ENCODE results near the gene UVRAG.

Gene UVRAG

DNA sequence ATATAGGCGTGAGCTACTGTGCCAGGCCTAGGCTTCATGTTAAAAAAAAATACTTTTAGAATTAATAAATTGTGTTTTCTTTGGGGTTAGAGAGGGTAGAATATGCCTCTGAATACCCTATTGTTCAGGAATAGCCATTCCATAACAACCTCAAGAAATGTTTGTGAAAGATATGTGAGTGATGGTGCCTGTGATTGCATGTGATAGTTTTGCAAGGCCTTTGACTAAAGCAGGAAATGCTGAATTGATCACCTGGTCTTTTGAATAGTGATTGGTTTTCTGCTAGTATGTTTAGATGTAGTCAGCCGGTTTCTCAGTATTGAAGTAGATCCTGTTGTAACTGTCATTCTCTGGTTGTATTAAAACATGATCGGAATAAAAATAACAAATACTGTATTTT, 73.4 kb downstream of the UVRAG start:
- POLR2A ChIA-PET = no interaction called here
- Histone ChIP-seq H3K4me3 (ENCODE audit: low read depth, low read length) (no peak overlapping the region), H3K9me3 (ENCODE audit: control insufficient read depth, insufficient read depth, low read depth, low read length) (no peaks in the 10 kb centered on the region), H3K36me3 (ENCODE audit: control insufficient read depth in 2 of 2, insufficient read depth in 1 of 2, low read length in 2 of 2) (peaks cover 0 to 16% of the 10 kb centered on the region in 2 experiments; a peak in 2 of 3 replicates), H3K4me1 (ENCODE audit: control insufficient read depth, insufficient read depth, low read length) (no peaks in the 10 kb centered on the region), H3K27ac (ENCODE audit: extremely low read depth, low read depth, low read length) (no peak overlapping the region)
- no peak for TF ChIP-seq ZBTB48 (tag by site-specific recombination; IDR thresholded peaks at IDR 0.05)
- CTCF ChIA-PET = interaction anchor here (1.9 kb wide), 1 partner anchor 264 kb away, joined by 6 read pairs; no protein-coding TSS in a partner anchor

DNA sequence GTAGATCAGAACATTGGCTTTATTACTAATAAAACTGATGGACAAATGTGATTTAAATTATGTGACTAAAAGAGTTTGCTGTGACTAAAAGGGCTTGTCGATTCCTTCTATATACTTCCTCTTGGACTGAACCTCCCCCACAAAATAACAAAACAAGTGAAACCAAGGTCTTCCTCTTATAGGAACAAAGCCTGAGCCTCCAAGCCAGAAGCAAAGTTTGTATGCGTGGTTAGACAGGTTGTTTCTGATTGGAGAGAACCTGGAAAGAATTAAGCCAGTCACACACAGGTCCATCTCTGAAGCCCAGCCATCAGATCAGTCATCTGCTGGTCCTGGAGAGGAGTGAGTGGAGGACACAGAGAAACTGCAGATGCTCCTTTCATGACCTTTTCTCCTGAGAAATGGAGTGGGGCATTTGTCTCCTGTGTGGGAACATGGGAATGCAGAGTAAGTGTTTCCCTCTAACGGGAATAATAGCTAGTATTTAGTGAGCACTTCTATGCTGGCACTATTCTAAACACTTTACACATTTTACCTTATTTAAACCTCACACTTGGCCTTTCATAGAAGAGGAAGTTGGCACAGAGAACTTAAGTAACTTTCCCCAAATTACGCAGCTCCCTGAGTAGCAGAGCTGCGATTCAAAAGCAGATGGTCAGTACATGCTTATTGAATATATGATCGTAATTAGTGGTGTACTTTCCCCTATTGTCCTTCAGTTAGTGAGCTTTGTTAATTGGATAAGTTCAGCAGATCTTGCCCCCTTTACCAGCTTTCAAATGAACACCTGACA, 77.1 kb downstream of the UVRAG start:
- Histone ChIP-seq H3K9me3 (ENCODE audit: control insufficient read depth, insufficient read depth, low read depth, low read length) (no peaks in the 10 kb centered on the region), H3K36me3 (ENCODE audit: control insufficient read depth in 2 of 2, insufficient read depth in 1 of 2, low read length in 2 of 2) (peaks cover 0 to 16% of the 10 kb centered on the region in 2 experiments; a peak in 2 of 3 replicates), H3K27ac (ENCODE audit: extremely low read depth, low read depth, low read length) (no peak overlapping the region), H3K4me1 (ENCODE audit: control insufficient read depth, insufficient read depth, low read length) (no peaks in the 10 kb centered on the region), H3K4me3 (ENCODE audit: low read depth, low read length) (no peak overlapping the region)
- POLR2A ChIA-PET = no interaction called here
- CTCF ChIA-PET = interaction anchor here (0.6 kb wide), 1 partner anchor 167 kb away, joined by 3 read pairs; no protein-coding TSS in a partner anchor
- TF ChIP-seq TRIM28 (IDR thresholded peaks at IDR 0.05; ENCODE audit: borderline replicate concordance, low read length) (no peak), ZNF610 (tag by site-specific recombination; IDR thresholded peaks at IDR 0.05; ENCODE audit: borderline replicate concordance) (no peak), ZNF529 (tag by site-specific recombination; IDR thresholded peaks at IDR 0.05; ENCODE audit: insufficient replicate concordance) (no peak), ZNF433 (tag by site-specific recombination; IDR thresholded peaks at IDR 0.05; ENCODE audit: low read depth) (no peak), ZNF561 (tag by site-specific recombination; IDR thresholded peaks at IDR 0.05; ENCODE audit: borderline replicate concordance) (no peak), ZNF184 (tag by site-specific recombination; IDR thresholded peaks at IDR 0.05) (no peak), ZNF670 (tag by site-specific recombination; IDR thresholded peaks at IDR 0.05; ENCODE audit: low read depth) (no peak)
- TF ChIP-seq, protein P1, sequence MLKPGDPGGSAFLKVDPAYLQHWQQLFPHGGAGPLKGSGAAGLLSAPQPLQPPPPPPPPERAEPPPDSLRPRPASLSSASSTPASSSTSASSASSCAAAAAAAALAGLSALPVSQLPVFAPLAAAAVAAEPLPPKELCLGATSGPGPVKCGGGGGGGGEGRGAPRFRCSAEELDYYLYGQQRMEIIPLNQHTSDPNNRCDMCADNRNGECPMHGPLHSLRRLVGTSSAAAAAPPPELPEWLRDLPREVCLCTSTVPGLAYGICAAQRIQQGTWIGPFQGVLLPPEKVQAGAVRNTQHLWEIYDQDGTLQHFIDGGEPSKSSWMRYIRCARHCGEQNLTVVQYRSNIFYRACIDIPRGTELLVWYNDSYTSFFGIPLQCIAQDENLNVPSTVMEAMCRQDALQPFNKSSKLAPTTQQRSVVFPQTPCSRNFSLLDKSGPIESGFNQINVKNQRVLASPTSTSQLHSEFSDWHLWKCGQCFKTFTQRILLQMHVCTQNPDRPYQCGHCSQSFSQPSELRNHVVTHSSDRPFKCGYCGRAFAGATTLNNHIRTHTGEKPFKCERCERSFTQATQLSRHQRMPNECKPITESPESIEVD (tag by site-specific recombination; IDR thresholded peaks at IDR 0.05) = no peak

DNA sequence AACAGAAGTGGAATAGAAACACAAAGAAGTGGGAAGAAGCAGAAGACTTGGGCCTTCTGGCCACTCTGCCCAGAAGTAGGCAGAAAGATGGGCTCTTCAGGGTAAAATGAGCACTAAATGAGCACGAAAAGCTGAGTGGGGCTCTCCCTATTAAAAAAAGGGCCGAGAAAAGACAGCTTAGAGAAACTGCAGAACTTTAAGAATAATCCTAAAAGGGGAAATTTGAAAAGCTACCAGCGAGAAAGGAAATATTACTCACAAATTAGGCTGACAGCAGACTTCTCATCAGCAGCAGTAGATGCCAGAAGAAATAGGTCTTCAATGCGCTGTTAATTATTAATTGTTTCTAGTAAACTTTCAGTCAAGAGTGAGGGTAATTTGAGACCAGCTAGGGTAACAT, 78.2 kb downstream of the UVRAG start:
- no peak overlapping the region for H3K4me3 ChIP-seq (ENCODE audit: low read depth, low read length)
- peaks cover 0 to 16% of the 10 kb centered on the region in 2 experiments; a peak in 2 of 3 replicates for H3K36me3 ChIP-seq (ENCODE audit: control insufficient read depth in 2 of 2, insufficient read depth in 1 of 2, low read length in 2 of 2)
- H3K4me1 ChIP-seq (ENCODE audit: control insufficient read depth, insufficient read depth, low read length) = no peaks in the 10 kb centered on the region
- ChIA-PET CTCF (interaction anchor here (0.6 to 0.9 kb wide), 2 partner anchors 13 to 259 kb away, joined by 3 read pairs; no protein-coding TSS in a partner anchor), POLR2A (no interaction called here)
- no peaks in the 10 kb centered on the region for H3K9me3 ChIP-seq (ENCODE audit: control insufficient read depth, insufficient read depth, low read depth, low read length)
- H3K27ac ChIP-seq (ENCODE audit: extremely low read depth, low read depth, low read length) = no peak overlapping the region
- TF ChIP-seq GLIS1 (tag by site-specific recombination; IDR thresholded peaks at IDR 0.05) = no peak
- no peak for TF ChIP-seq ZNF24 (tag by site-specific recombination; IDR thresholded peaks at IDR 0.05)
- TF ChIP-seq YY2 (tag by site-specific recombination; IDR thresholded peaks at IDR 0.05) = no peak
- no peak for TF ChIP-seq ZBTB1 (tag by site-specific recombination; IDR thresholded peaks at IDR 0.05)
- no peak for TF ChIP-seq GLIS2 (tag by site-specific recombination; IDR thresholded peaks at IDR 0.05)
- no peak for TF ChIP-seq ZNF747 (tag by site-specific recombination; IDR thresholded peaks at IDR 0.05)
- no peak for TF ChIP-seq ZNF223 (tag by site-specific recombination; IDR thresholded peaks at IDR 0.05)
- no peak for TF ChIP-seq IKZF3 (tag by site-specific recombination; IDR thresholded peaks at IDR 0.05)
- TF ChIP-seq, protein P2, sequence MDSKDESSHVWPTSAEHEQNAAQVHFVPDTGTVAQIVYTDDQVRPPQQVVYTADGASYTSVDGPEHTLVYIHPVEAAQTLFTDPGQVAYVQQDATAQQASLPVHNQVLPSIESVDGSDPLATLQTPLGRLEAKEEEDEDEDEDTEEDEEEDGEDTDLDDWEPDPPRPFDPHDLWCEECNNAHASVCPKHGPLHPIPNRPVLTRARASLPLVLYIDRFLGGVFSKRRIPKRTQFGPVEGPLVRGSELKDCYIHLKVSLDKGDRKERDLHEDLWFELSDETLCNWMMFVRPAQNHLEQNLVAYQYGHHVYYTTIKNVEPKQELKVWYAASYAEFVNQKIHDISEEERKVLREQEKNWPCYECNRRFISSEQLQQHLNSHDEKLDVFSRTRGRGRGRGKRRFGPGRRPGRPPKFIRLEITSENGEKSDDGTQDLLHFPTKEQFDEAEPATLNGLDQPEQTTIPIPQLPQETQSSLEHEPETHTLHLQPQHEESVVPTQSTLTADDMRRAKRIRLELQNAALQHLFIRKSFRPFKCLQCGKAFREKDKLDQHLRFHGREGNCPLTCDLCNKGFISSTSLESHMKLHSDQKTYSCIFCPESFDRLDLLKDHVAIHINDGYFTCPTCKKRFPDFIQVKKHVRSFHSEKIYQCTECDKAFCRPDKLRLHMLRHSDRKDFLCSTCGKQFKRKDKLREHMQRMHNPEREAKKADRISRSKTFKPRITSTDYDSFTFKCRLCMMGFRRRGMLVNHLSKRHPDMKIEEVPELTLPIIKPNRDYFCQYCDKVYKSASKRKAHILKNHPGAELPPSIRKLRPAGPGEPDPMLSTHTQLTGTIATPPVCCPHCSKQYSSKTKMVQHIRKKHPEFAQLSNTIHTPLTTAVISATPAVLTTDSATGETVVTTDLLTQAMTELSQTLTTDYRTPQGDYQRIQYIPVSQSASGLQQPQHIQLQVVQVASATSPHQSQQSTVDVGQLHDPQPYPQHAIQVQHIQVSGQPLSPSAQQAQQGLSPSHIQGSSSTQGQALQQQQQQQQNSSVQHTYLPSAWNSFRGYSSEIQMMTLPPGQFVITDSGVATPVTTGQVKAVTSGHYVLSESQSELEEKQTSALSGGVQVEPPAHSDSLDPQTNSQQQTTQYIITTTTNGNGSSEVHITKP (tag by site-specific recombination; IDR thresholded peaks at IDR 0.05) = no peak
- TF ChIP-seq, protein P3, sequence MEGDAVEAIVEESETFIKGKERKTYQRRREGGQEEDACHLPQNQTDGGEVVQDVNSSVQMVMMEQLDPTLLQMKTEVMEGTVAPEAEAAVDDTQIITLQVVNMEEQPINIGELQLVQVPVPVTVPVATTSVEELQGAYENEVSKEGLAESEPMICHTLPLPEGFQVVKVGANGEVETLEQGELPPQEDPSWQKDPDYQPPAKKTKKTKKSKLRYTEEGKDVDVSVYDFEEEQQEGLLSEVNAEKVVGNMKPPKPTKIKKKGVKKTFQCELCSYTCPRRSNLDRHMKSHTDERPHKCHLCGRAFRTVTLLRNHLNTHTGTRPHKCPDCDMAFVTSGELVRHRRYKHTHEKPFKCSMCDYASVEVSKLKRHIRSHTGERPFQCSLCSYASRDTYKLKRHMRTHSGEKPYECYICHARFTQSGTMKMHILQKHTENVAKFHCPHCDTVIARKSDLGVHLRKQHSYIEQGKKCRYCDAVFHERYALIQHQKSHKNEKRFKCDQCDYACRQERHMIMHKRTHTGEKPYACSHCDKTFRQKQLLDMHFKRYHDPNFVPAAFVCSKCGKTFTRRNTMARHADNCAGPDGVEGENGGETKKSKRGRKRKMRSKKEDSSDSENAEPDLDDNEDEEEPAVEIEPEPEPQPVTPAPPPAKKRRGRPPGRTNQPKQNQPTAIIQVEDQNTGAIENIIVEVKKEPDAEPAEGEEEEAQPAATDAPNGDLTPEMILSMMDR (tag by site-specific recombination; IDR thresholded peaks at IDR 0.05) = no peak
- TF ChIP-seq REPIN1 (tag by site-specific recombination; IDR thresholded peaks at IDR 0.05; ENCODE audit: low read depth) = no peak
- no peak for TF ChIP-seq KLF9 (tag by site-specific recombination; IDR thresholded peaks at IDR 0.05; ENCODE audit: low read depth)
- TF ChIP-seq ZNF19 (tag by site-specific recombination; IDR thresholded peaks at IDR 0.05; ENCODE audit: low read depth) = no peak
- TF ChIP-seq ZNF843 (tag by site-specific recombination; IDR thresholded peaks at IDR 0.05) = no peak

All from HEK293 (cell line).